Measurements from ENCODE around the gene CAMK1D. TPM values are rescaled to one million over a fixed set of nuclear protein-coding genes. Genes with fewer than 3 reads are reported as not detected.

Gene CAMK1D
- total RNA-seq, 6 experiments from 2014 or later, result 5.3 to 10.8 (median 9.5) TPM

DNA sequence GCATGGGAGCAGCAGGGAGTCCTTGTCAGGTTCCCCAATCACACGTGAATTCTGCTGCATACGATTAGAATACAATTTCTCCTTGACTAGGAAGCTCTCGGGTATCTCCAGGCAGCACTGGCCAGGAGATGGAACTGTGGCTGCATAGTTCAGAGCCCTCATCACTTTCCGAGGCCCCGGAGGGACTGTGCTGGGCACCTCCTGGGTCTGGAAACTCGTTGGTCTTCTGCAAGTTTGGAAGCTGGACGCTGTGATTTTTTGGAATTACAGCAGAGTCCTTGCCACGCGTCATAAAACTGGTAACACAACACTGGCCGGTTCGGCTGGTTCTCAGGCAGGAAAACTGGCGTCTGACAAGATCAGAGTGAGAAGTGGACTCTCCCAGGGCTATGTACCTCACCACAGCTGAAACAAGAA, 436.1 kb downstream of the CAMK1D start:
- H3K4me1 ChIP-seq, result no peaks in the 10 kb centered on the region
- DNase-seq (no peak), ATAC-seq (no peak)
- intact Hi-C loops (cut with DNase I), result no loop called here
- TF ChIP-seq, protein P1, sequence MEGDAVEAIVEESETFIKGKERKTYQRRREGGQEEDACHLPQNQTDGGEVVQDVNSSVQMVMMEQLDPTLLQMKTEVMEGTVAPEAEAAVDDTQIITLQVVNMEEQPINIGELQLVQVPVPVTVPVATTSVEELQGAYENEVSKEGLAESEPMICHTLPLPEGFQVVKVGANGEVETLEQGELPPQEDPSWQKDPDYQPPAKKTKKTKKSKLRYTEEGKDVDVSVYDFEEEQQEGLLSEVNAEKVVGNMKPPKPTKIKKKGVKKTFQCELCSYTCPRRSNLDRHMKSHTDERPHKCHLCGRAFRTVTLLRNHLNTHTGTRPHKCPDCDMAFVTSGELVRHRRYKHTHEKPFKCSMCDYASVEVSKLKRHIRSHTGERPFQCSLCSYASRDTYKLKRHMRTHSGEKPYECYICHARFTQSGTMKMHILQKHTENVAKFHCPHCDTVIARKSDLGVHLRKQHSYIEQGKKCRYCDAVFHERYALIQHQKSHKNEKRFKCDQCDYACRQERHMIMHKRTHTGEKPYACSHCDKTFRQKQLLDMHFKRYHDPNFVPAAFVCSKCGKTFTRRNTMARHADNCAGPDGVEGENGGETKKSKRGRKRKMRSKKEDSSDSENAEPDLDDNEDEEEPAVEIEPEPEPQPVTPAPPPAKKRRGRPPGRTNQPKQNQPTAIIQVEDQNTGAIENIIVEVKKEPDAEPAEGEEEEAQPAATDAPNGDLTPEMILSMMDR (IDR thresholded peaks at IDR 0.05), result no peak
- TF ChIP-seq POLR2A (IDR thresholded peaks at IDR 0.05), result no peak
- H3K27me3 ChIP-seq, result no peaks in the 10 kb centered on the region
- H3K27ac ChIP-seq, result no peak overlapping the region
- no peak overlapping the region for H3K4me3 ChIP-seq
- H3K36me3 ChIP-seq, result no peaks in the 10 kb centered on the region
- WGBS (ENCODE audit: insufficient coverage, low coverage, low lambda C conversion rate, missing lambda C conversion rate), result 79% methylated on average over 11 of the region's 12 CpGs
- H3K9me3 ChIP-seq, result no peaks in the 10 kb centered on the region

DNA sequence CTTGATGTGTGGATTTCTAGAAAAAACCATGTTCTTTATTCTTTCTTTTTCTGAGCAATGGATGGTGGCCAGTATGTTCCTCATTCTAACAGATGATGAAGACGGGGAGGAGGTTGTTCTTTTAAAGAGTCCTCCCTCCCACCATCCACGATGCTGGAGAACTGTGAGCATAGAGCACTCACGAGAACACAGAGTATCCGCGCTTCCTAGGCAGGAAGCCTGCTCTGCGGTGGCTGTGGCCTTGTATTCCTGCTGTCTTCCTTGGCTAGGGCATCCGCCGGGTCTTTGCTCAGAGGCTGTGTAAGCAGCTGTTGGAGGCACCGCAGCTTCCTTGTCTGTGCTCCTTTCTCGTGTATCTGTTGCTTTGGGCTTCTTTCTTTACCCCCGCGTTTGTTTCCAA, 437.9 kb downstream of the CAMK1D start:
- intact Hi-C loops (cut with DNase I), result no loop called here
- WGBS (ENCODE audit: insufficient coverage, low coverage, low lambda C conversion rate, missing lambda C conversion rate), result 79% methylated on average over 8 of the region's 12 CpGs

DNA sequence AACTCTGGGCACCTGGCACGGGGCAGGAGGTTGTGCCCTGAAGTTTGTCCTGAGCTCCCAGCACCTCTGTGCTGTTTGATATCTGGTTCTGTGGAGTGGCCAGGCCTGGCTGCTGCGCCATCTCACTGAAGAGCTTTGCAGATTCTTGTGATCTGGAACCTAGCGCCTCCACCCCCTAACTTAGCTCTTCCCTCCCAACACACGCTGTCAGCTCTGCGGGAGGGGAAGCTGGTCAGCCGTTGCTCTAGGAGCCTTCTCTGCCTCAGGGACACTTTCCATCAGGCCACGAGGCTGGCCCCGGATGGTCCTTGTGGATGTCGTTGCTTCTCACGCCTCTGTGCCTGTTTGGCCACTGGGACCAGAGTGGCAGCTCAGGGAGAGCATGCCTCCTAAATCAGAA, 438.9 kb downstream of the CAMK1D start:
- Histone ChIP-seq H3K36me3 (no peaks in the 10 kb centered on the region), H3K27ac (no peak overlapping the region), H3K4me1 (no peaks in the 10 kb centered on the region), H3K9me3 (no peaks in the 10 kb centered on the region), H3K27me3 (no peaks in the 10 kb centered on the region), H3K4me3 (no peak overlapping the region)
- DNase-seq, result no peak
- no peak for ATAC-seq
- 91% methylated on average over 10 of the region's 10 CpGs for WGBS (ENCODE audit: insufficient coverage, low coverage, low lambda C conversion rate, missing lambda C conversion rate)
- intact Hi-C loops (cut with DNase I), result no loop called here
- TF ChIP-seq, protein P1 (IDR thresholded peaks at IDR 0.05), result no peak
- no peak for TF ChIP-seq POLR2A (IDR thresholded peaks at IDR 0.05)

More for the DNA sequence above, 437.9 kb downstream of the CAMK1D start:
- H3K27me3 ChIP-seq, result no peaks in the 10 kb centered on the region
- H3K4me1 ChIP-seq, result no peaks in the 10 kb centered on the region
- TF ChIP-seq, protein P1 (IDR thresholded peaks at IDR 0.05), result no peak
- TF ChIP-seq POLR2A (IDR thresholded peaks at IDR 0.05), result no peak
- H3K9me3 ChIP-seq, result no peaks in the 10 kb centered on the region
- DNase-seq (no peak), ATAC-seq (peak in 1 of 4 donors; percentile 42)
- no peaks in the 10 kb centered on the region for H3K36me3 ChIP-seq
- no peak overlapping the region for H3K4me3 ChIP-seq
- H3K27ac ChIP-seq, result no peak overlapping the region

DNA sequence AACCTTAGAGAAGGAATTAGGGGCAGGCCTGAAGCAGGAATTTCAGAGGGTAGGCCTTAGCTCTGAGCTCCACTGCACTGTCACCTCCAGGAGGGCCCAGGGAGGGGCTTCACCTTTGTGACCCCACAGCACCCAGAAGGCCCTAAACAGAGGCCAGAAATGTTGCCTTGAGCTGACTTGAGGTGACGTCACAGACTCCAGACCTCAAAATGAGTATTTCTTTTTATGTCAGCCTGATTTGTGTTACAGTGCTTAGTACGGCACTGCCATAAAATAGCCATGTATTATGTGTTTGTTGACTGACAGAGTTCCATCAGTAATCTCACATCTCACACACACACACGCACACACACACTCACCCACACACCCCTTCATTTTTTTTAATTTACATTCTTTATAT, 440.9 kb downstream of the CAMK1D start:
- no peaks in the 10 kb centered on the region for H3K27me3 ChIP-seq
- intact Hi-C loops (cut with DNase I), result no loop called here
- ATAC-seq, result no peak
- no peak for DNase-seq
- no peak for TF ChIP-seq POLR2A (IDR thresholded peaks at IDR 0.05)
- TF ChIP-seq, protein P1 (IDR thresholded peaks at IDR 0.05), result no peak
- no peak overlapping the region for H3K27ac ChIP-seq
- H3K36me3 ChIP-seq, result no peaks in the 10 kb centered on the region
- no peaks in the 10 kb centered on the region for H3K9me3 ChIP-seq
- H3K4me3 ChIP-seq, result no peak overlapping the region
- WGBS (ENCODE audit: insufficient coverage, low coverage, low lambda C conversion rate, missing lambda C conversion rate), result 80% methylated on average over 2 of the region's 3 CpGs
- no peaks in the 10 kb centered on the region for H3K4me1 ChIP-seq

DNA sequence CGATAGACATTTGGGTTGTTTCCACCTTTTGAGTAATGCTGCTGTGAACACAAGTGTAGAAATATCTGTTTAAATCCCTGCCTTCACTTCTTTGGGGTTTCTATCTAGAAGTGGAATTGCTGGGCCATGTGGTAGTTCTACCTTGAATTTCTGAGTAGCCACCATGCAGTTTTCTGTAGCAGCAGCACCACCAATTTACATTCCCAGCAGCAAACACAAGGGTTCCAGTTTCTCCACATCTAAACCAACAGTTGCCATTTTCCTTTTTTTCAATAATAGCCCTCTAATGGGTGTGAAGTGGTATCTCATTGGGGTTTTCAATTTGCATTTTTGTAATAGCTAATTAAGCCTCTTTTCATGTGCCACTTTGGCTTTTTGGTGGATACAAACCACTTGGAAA, 442.4 kb downstream of the CAMK1D start:
- TF ChIP-seq, protein P1 (IDR thresholded peaks at IDR 0.05), result no peak
- no peak for TF ChIP-seq POLR2A (IDR thresholded peaks at IDR 0.05)
- no peak overlapping the region for H3K4me3 ChIP-seq
- H3K9me3 ChIP-seq, result no peaks in the 10 kb centered on the region
- H3K36me3 ChIP-seq, result no peaks in the 10 kb centered on the region
- no peaks in the 10 kb centered on the region for H3K27me3 ChIP-seq
- no peak for ATAC-seq
- H3K4me1 ChIP-seq, result no peaks in the 10 kb centered on the region
- no peak overlapping the region for H3K27ac ChIP-seq
- 100% methylated on average over 1 of the region's 1 CpG for WGBS (ENCODE audit: insufficient coverage, low coverage, low lambda C conversion rate, missing lambda C conversion rate)
- DNase-seq, result no peak
- intact Hi-C loops (cut with DNase I), result no loop called here

Data from right lobe of liver (tissue), 6 donors.